Hair follicle dermal papilla cell (primary cell): ENCODE results near the gene HOXA9. TPM values are rescaled to one million over a fixed set of nuclear protein-coding genes. Genes with fewer than 3 reads are reported as not detected.

Experiments used
- small RNA-seq: library from RNA; depleted of rRNA; stranded (forward); fragments of <200 nt; gene quantifications from one replicate; pipeline ENCODE3, GENCODE V24; 2012
- total RNA-seq: library from RNA; depleted of rRNA; stranded (reverse); fragments of >200 nt; gene quantifications from 2 replicates; pipeline ENCODE4 v1.2.3, GENCODE V29; 2012

Gene HOXA9
- total RNA-seq, result 0.36 TPM in 1 of 2 replicates, not detected in the other

GRCh38 chr7:27165089-27165995, at the start of gene HOXA9:
Gene HOXA9, minus strand, starts transcription at chr7:27165537. Its CDS starts 80 bp downstream, at chr7:27165457.

GRCh38 chr7:27199849-27200760, 34.8 kb upstream of the HOXA9 start, which contains the start of gene HOXA13:
Gene HOXA13, minus strand, starts transcription at chr7:27200091. Its CDS starts 14 bp downstream, at chr7:27200077.

GRCh38 chr7:27185013-27185853, 19.9 kb upstream of the HOXA9 start, which contains the start of gene HOXA11:
Gene HOXA11, minus strand, starts transcription at chr7:27185232. Its CDS starts 88 bp downstream, at chr7:27185144.

GRCh38 chr7:27173956-27174873, 8.9 kb upstream of the HOXA9 start, which contains the start of gene HOXA10:
Gene HOXA10, minus strand, starts transcription at chr7:27174320. Its CDS starts 14 bp downstream, at chr7:27174306.

GRCh38 chr7:27156508-27156898, 8.8 kb downstream of the HOXA9 start, which contains the start of gene HOXA7:
Gene HOXA7, minus strand, starts transcription at chr7:27156675. Its CDS starts 130 bp downstream, at chr7:27156545.

GRCh38 chr7:27151931-27152815, 13.2 kb downstream of the HOXA9 start, which contains the start of gene HOXA3:
Gene HOXA3, minus strand, starts transcription at chr7:27152583. Its CDS starts 41,943 bp downstream, at chr7:27110640.

GRCh38 chr7:27147199-27148030, 17.9 kb downstream of the HOXA9 start, which contains the start of gene HOXA6:
Gene HOXA6, minus strand, starts transcription at chr7:27147774. Its CDS starts 25 bp downstream, at chr7:27147749.

GRCh38 chr7:27143023-27143949, 22.1 kb downstream of the HOXA9 start, which contains the start of gene HOXA5:
Gene HOXA5, minus strand, starts transcription at chr7:27143681. Its CDS starts 74 bp downstream, at chr7:27143607.

GRCh38 chr7:27130540-27131389, 34.6 kb downstream of the HOXA9 start, which contains the start of gene HOXA4:
Gene HOXA4, minus strand, starts transcription at chr7:27130757. Its CDS starts 24 bp downstream, at chr7:27130733.

Small RNA genes lying within 50 kb of the gene (small RNA-seq; reads per million reads assigned to genes)
- gene AC004080.5, result not detected
- not detected for gene RF02140
- gene RF02141, result not detected

Other genes starting within 250 kb of the HOXA9 start
- gene HOXA1, start 69.5 kb downstream of the HOXA9 start, total RNA-seq, result under 0.01 TPM in 1 of 2 replicates, not detected in the other
- 0.12 and 0.32 TPM in 2 replicates for gene HOXA2, start 62.9 kb downstream of the HOXA9 start, total RNA-seq
- not detected in 2 replicates for gene HOXA4, start 34.8 kb downstream of the HOXA9 start, total RNA-seq
- not detected in 2 replicates for gene HOXA5, start 21.9 kb downstream of the HOXA9 start, total RNA-seq
- not detected in 2 replicates for gene HOXA6, start 17.8 kb downstream of the HOXA9 start, total RNA-seq
- not detected in 2 replicates for gene HOXA3, start 13.0 kb downstream of the HOXA9 start, total RNA-seq
- not detected in 2 replicates for gene HOXA7, start 8.9 kb downstream of the HOXA9 start, total RNA-seq
- gene HOXA10, start 8.8 kb upstream of the HOXA9 start, total RNA-seq, result not detected in 2 replicates
- not detected in 2 replicates for gene HOXA11, start 19.7 kb upstream of the HOXA9 start, total RNA-seq
- gene HOXA13, start 34.6 kb upstream of the HOXA9 start, total RNA-seq, result not detected in 2 replicates
- not detected in 2 replicates for gene EVX1, start 77.3 kb upstream of the HOXA9 start, total RNA-seq